Liver (tissue), 3 donors: ENCODE data around the gene CDC16.

Source experiments
- ATF3 ChIP-seq: IDR thresholded peaks from 2 replicates; pipeline ENCODE4 v1.6.1; 2016; ENCODE audit warnings: antibody characterized with exemption
- CTCF ChIP-seq: fragments of 150-350 bp; IDR thresholded peaks from 2 replicates; pipeline ENCODE4 v1.5.1; 2017; ENCODE audit warnings: improper control_type of control experiment, low read depth, low read length; ENCODE audit not compliant: missing input control
- GABPA ChIP-seq, 2 donors: IDR thresholded peaks in 1 of 2; conservative IDR thresholded peaks in 1 of 2; 2 replicates each; pipeline ENCODE4 v1.6.1; 2016; ENCODE audit warnings: antibody characterized with exemption in 2 of 2, mild to moderate bottlenecking in 1 of 2, moderate library complexity in 1 of 2
- HNF4G ChIP-seq: IDR thresholded peaks from 2 replicates; pipeline ENCODE4 v1.6.1; 2016; ENCODE audit warnings: antibody characterized with exemption
- JUND ChIP-seq, 2 donors: IDR thresholded peaks; 2 replicates each; pipeline ENCODE4 v1.6.1; 2016; ENCODE audit warnings: antibody characterized with exemption in 2 of 2
- MAX ChIP-seq: IDR thresholded peaks from 2 replicates; pipeline ENCODE4 v1.6.1; 2016; ENCODE audit warnings: antibody characterized with exemption
- NR2F2 ChIP-seq: IDR thresholded peaks from 2 replicates; pipeline ENCODE4 v1.6.1; 2016; ENCODE audit warnings: antibody characterized with exemption
- REST ChIP-seq: IDR thresholded peaks from 2 replicates; pipeline ENCODE4 v1.6.1; 2016; ENCODE audit warnings: antibody characterized with exemption, mild to moderate bottlenecking
- SP1 ChIP-seq: IDR thresholded peaks from 2 replicates; pipeline ENCODE4 v1.6.1; 2018; ENCODE audit warnings: antibody characterized with exemption, mild to moderate bottlenecking
- TAF1 ChIP-seq: conservative IDR thresholded peaks from 2 replicates; pipeline ENCODE4 v1.6.1; 2016; ENCODE audit warnings: antibody characterized with exemption, mild to moderate bottlenecking
- YY1 ChIP-seq: IDR thresholded peaks from 2 replicates; pipeline ENCODE4 v1.6.1; 2016; ENCODE audit warnings: antibody characterized with exemption, mild to moderate bottlenecking
- ZBTB33 ChIP-seq: IDR thresholded peaks from 2 replicates; pipeline ENCODE4 v1.6.1; 2016; ENCODE audit warnings: antibody characterized with exemption
- donor health status: healthy.
- donor health status: healthy.

GRCh38 chr13:114185182-114185971, 49.3 kb upstream of the CDC16 start:
- TF ChIP-seq ZBTB33 (no peak), MAX (no peak), CTCF (no peak), YY1 (no peak), ATF3 (no peak), NR2F2 (no peak), TAF1 (no peak), REST (no peak), HNF4G (no peak), GABPA (IDR thresholded peaks at IDR 0.05 in 1 of 2, conservative IDR thresholded peaks at IDR 0.05 in 1 of 2) (no peak), JUND (IDR thresholded peaks at IDR 0.05) (no peak), SP1 (no peak)
